ENCODE measurements around the gene GJC1.
A peak's percentile ranks its signal among the peaks of the same experiment; 100 is the strongest.

Gene GJC1

DNA sequence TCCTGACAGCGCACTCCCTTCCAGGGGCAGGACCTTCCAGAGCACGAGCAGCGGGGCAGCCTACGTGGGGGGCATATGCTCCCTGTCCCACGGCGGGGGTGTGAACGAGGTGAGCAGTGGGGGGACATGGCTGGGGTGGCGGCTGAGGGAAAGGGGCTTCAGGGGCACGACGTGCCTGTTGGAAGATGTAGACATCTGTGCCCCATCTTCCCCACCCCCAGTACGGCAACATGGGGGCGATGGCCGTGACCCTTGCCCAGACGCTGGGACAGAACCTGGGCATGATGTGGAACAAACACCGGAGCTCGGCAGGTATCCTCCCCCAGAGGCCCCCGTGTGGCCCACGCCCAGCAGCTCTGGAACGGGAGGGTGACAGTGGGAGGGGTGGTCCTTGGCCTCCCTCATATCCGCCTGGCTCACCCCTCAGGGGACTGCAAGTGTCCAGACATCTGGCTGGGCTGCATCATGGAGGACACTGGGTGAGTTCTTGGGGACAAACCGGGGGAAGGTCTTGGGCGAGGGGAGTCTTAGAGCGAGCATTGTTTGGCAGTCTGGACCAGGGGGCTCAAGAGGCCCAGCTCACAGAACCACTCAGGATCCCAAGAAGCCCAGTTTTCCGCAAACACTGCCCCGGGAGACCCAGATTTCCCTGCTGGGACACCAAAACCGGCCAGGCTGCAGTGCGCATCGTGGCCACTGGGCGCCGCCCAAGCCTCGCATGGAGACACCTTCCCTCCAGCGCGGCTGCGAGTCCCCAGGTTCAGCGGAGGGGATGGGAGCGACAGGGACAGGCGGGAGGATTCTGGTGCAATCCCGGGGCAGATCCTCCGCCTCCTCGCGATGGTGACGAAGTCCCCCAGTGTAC is 55.6 kb downstream of the GJC1 start:
- Histone ChIP-seq H3K9me3 (replicated peaks; ENCODE audit: low read length) (no peaks in the 10 kb centered on the region), H3K27me3 (ENCODE audit: control insufficient read depth, insufficient read depth, low read length) (peaks cover 23% of the 10 kb centered on the region), H3K4me1 (ENCODE audit: control insufficient read depth, insufficient read depth, low read length) (peaks cover 18% of the 10 kb centered on the region), H3K36me3 (ENCODE audit: insufficient read depth, low read length) (no peaks in the 10 kb centered on the region), H3K4me2 (ENCODE audit: low read length) (peak overlapping the region; percentile 99), H3K4me3 (ENCODE audit: low read length) (peak overlapping the region; percentile 77), H3K9ac (ENCODE audit: low read depth, low read length) (no peak overlapping the region)

GRCh38 chr17:44773140-44773539 is 56.9 kb downstream of the GJC1 start:
- Histone ChIP-seq H3K4me2 (ENCODE audit: low read length) (no peak overlapping the region), H3K4me3 (ENCODE audit: low read length) (no peak overlapping the region), H3K9me3 (replicated peaks; ENCODE audit: low read length) (no peaks in the 10 kb centered on the region), H3K36me3 (ENCODE audit: insufficient read depth, low read length) (no peaks in the 10 kb centered on the region), H3K9ac (ENCODE audit: low read depth, low read length) (no peak overlapping the region), H3K4me1 (ENCODE audit: control insufficient read depth, insufficient read depth, low read length) (peaks cover 11% of the 10 kb centered on the region), H3K27me3 (ENCODE audit: control insufficient read depth, insufficient read depth, low read length) (peaks cover 26% of the 10 kb centered on the region)

- peaks cover 26% of the 10 kb centered on the region for H3K27me3 ChIP-seq (ENCODE audit: control insufficient read depth, insufficient read depth, low read length)
- H3K4me3 ChIP-seq (ENCODE audit: low read length): no peak overlapping the region
- no peaks in the 10 kb centered on the region for H3K36me3 ChIP-seq (ENCODE audit: insufficient read depth, low read length)
- H3K4me1 ChIP-seq (ENCODE audit: control insufficient read depth, insufficient read depth, low read length): peaks cover 11% of the 10 kb centered on the region
- no peaks in the 10 kb centered on the region for H3K9me3 ChIP-seq (replicated peaks; ENCODE audit: low read length)
- H3K4me2 ChIP-seq (ENCODE audit: low read length): no peak overlapping the region
- H3K9ac ChIP-seq (ENCODE audit: low read depth, low read length): no peak overlapping the region
Measured at GRCh38 chr17:44772308-44773045, 57.6 kb downstream of the GJC1 start.

GRCh38 chr17:44770166-44770925 is 59.7 kb downstream of the GJC1 start:
- Histone ChIP-seq H3K4me1 (ENCODE audit: control insufficient read depth, insufficient read depth, low read length) (peaks cover 5% of the 10 kb centered on the region), H3K4me3 (ENCODE audit: low read length) (no peak overlapping the region), H3K27me3 (ENCODE audit: control insufficient read depth, insufficient read depth, low read length) (peaks cover 37% of the 10 kb centered on the region), H3K9ac (ENCODE audit: low read depth, low read length) (no peak overlapping the region), H3K9me3 (replicated peaks; ENCODE audit: low read length) (no peaks in the 10 kb centered on the region), H3K36me3 (ENCODE audit: insufficient read depth, low read length) (no peaks in the 10 kb centered on the region), H3K4me2 (ENCODE audit: low read length) (no peak overlapping the region)

- Histone ChIP-seq H3K9ac (ENCODE audit: low read depth, low read length) (no peak overlapping the region), H3K4me2 (ENCODE audit: low read length) (no peak overlapping the region), H3K27me3 (ENCODE audit: control insufficient read depth, insufficient read depth, low read length) (peaks cover 39% of the 10 kb centered on the region), H3K36me3 (ENCODE audit: insufficient read depth, low read length) (no peaks in the 10 kb centered on the region), H3K4me3 (ENCODE audit: low read length) (no peak overlapping the region), H3K4me1 (ENCODE audit: control insufficient read depth, insufficient read depth, low read length) (no peaks in the 10 kb centered on the region), H3K9me3 (replicated peaks; ENCODE audit: low read length) (no peaks in the 10 kb centered on the region)
Measured at GRCh38 chr17:44769647-44770084, 60.4 kb downstream of the GJC1 start.

GRCh38 chr17:44769230-44769629 is 60.9 kb downstream of the GJC1 start:
- Histone ChIP-seq H3K4me1 (ENCODE audit: control insufficient read depth, insufficient read depth, low read length) (no peaks in the 10 kb centered on the region), H3K4me3 (ENCODE audit: low read length) (no peak overlapping the region), H3K9ac (ENCODE audit: low read depth, low read length) (no peak overlapping the region)

DNA sequence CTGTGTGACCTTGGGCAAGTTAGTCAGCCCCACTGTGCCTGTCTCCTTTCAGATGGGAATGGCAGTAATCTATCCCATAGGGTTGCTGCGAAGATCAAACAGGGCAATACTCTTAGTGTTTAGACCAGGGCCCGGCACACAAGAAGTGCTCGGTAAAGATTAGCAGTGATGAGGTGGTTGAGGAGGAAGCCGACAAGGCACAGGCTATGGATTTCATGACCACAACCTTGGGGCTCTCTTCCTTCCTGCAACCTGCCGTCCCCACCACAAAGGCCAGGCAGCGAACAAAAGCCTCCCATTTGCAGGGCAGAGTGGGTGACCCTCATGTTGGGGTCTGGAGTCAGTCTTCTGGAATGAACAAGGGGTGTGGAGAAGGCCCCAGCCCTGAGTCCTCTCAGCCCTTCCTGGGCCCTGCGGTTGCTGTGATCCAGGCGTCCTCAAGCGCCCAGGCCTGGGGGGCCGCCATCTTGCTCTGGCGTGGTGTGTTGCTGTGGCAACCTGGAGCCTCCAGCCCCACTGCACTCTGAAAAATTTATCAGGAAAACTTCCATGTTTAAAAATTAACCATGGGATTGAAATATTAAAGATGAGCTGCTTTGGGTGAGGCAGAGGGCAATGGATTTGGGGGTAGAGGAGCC is 61.5 kb downstream of the GJC1 start:
- Histone ChIP-seq H3K4me1 (ENCODE audit: control insufficient read depth, insufficient read depth, low read length) (no peaks in the 10 kb centered on the region), H3K36me3 (ENCODE audit: insufficient read depth, low read length) (no peaks in the 10 kb centered on the region), H3K27me3 (ENCODE audit: control insufficient read depth, insufficient read depth, low read length) (peaks cover 41% of the 10 kb centered on the region), H3K4me3 (ENCODE audit: low read length) (no peak overlapping the region), H3K4me2 (ENCODE audit: low read length) (no peak overlapping the region), H3K9me3 (replicated peaks; ENCODE audit: low read length) (no peaks in the 10 kb centered on the region), H3K9ac (ENCODE audit: low read depth, low read length) (no peak overlapping the region)

More at GRCh38 chr17:44769230-44769629, 60.9 kb downstream of the GJC1 start:
- Histone ChIP-seq H3K27me3 (ENCODE audit: control insufficient read depth, insufficient read depth, low read length) (peaks cover 41% of the 10 kb centered on the region), H3K4me2 (ENCODE audit: low read length) (no peak overlapping the region), H3K9me3 (replicated peaks; ENCODE audit: low read length) (no peaks in the 10 kb centered on the region), H3K36me3 (ENCODE audit: insufficient read depth, low read length) (no peaks in the 10 kb centered on the region)

DNA sequence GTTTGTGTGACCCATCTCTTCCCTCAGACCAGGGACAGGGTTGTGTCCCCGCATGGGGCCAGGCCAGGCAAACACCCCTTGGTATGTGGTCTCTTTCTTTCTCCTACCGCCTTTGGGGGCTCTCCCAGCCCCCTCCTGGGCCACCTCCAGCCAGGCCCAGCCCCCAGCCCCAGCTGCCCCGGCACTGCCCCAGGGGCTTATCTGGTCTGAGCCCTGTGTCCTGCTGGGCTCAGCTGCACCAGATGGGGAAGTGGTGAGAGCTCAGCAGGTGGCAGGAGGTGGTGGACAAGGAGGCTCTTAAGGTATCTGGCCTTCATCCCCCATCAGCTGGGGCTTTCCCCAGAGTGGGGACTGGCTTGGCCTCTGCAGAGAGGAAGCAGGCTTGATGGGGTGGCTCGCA is 62.6 kb downstream of the GJC1 start:
- no peaks in the 10 kb centered on the region for H3K4me1 ChIP-seq (ENCODE audit: control insufficient read depth, insufficient read depth, low read length)
- H3K4me3 ChIP-seq (ENCODE audit: low read length): no peak overlapping the region
- H3K9ac ChIP-seq (ENCODE audit: low read depth, low read length): no peak overlapping the region
- no peaks in the 10 kb centered on the region for H3K36me3 ChIP-seq (ENCODE audit: insufficient read depth, low read length)
- H3K27me3 ChIP-seq (ENCODE audit: control insufficient read depth, insufficient read depth, low read length): peaks cover 29% of the 10 kb centered on the region
- H3K9me3 ChIP-seq (replicated peaks; ENCODE audit: low read length): no peaks in the 10 kb centered on the region
- H3K4me2 ChIP-seq (ENCODE audit: low read length): no peak overlapping the region

- Histone ChIP-seq H3K36me3 (ENCODE audit: insufficient read depth, low read length) (no peaks in the 10 kb centered on the region), H3K9ac (ENCODE audit: low read depth, low read length) (no peak overlapping the region), H3K4me1 (ENCODE audit: control insufficient read depth, insufficient read depth, low read length) (no peaks in the 10 kb centered on the region), H3K4me3 (ENCODE audit: low read length) (no peak overlapping the region), H3K27me3 (ENCODE audit: control insufficient read depth, insufficient read depth, low read length) (peaks cover 27% of the 10 kb centered on the region), H3K4me2 (ENCODE audit: low read length) (no peak overlapping the region), H3K9me3 (replicated peaks; ENCODE audit: low read length) (no peaks in the 10 kb centered on the region)
Measured at GRCh38 chr17:44766409-44767038, 63.6 kb downstream of the GJC1 start.

DNA sequence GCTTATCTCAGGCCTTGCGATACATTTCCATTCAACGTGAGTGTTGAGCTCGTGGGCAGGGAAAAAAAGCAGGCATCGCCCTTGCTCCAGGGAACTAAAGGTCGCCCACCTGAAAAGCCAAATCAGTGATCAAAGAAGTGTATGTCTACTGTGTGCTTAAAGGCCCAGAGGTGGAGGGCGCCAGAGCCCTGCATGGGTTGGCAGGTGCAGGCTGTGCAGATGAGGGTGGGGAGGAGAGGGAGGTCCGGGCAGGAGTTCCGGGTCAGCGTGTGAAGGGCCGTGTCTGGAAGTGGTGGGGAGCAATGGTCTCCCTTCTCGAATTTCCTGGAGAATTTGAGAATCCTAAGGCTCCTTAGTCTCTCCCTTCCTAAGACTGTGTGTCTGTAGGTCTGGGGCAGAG is 64.1 kb downstream of the GJC1 start:
- Histone ChIP-seq H3K4me1 (ENCODE audit: control insufficient read depth, insufficient read depth, low read length) (no peaks in the 10 kb centered on the region), H3K4me2 (ENCODE audit: low read length) (no peak overlapping the region), H3K9me3 (replicated peaks; ENCODE audit: low read length) (no peaks in the 10 kb centered on the region), H3K4me3 (ENCODE audit: low read length) (no peak overlapping the region), H3K36me3 (ENCODE audit: insufficient read depth, low read length) (no peaks in the 10 kb centered on the region), H3K9ac (ENCODE audit: low read depth, low read length) (no peak overlapping the region), H3K27me3 (ENCODE audit: control insufficient read depth, insufficient read depth, low read length) (peaks cover 29% of the 10 kb centered on the region)

All from skeletal muscle satellite cell (primary cell).